HepG2 (cell line): ENCODE data around the gene ASB9. TPM values are rescaled to one million over a fixed set of nuclear protein-coding genes. Genes with fewer than 3 reads are reported as not detected.

Source experiments
- ATAC-seq: fragments of 200-7000 bp; cut with Tn5 transposase; 3 replicates; pipeline ENCODE4 v1.9.1; 2020; ENCODE audit warnings: mild to moderate bottlenecking, moderate library complexity
- BruUV-seq: library from RNA; stranded (reverse); fragments of 400-500 nt; replicated peaks from 2 replicates; lab custom pipeline; 2021; lab: Mats Ljungman, UMichigan
- CTCF ChIA-PET: fragments of 300-600 bp; formaldehyde crosslinking; extraction: SDS; loops from one replicate; lab custom pipeline; 2021; ENCODE audit warnings: low total read pairs, inconsistent platforms, low intra/inter-chr PET ratio; lab: Yijun Ruan, JAX
- POLR2A ChIA-PET: fragments of 350-600 bp; sonication (Branson Sonifier 250); formaldehyde crosslinking; loops from one replicate; lab custom pipeline; 2020; ENCODE audit warnings: antibody characterized with exemption, inconsistent platforms; lab: Yijun Ruan, JAX
- DNase-seq: peaks from one replicate; pipeline ENCODE4 v3.0.0-alpha.2; 2015; ENCODE audit warnings: low spot score
- FAIRE-seq: peaks from 3 replicates; lab custom pipeline; 2011; peaks lifted over from hg19 to GRCh38; lab: Jason Lieb, UNC
- H2AFZ ChIP-seq: one replicate; pipeline ENCODE4 v1.6.1; 2011; ENCODE audit warnings: low read length, inconsistent platforms
- H3K27ac ChIP-seq: fragments of 300-600 bp; 3 replicates; pipeline ENCODE4 v1.8.0; 2011; ENCODE audit warnings: mixed run types, mild to moderate bottlenecking, mixed read lengths, low read length, inconsistent platforms; ENCODE audit not compliant: insufficient read depth; ENCODE audit errors: extremely low read length
- H3K27me3 ChIP-seq, 2 experiments: fragments of 200-600 bp in 1 of 2; 2 replicates in 1 of 2; 3 replicates in 1 of 2; pipeline versions ENCODE4 v1.6.0 to v1.8.0; 2011; ENCODE audit warnings: low read length in 2 of 2, mild to moderate bottlenecking in 2 of 2, moderate library complexity in 2 of 2, inconsistent platforms in 1 of 2; ENCODE audit not compliant: insufficient read depth in 2 of 2, control insufficient read depth in 1 of 2
- H3K36me3 ChIP-seq, 2 experiments: fragments of 200-600 bp in 1 of 2; replicated peaks in 1 of 2; 2 replicates in 1 of 2; 3 replicates in 1 of 2; pipeline versions ENCODE4 v1.5.1 to v1.8.0; 2011; ENCODE audit warnings: low read length in 2 of 2, inconsistent platforms in 1 of 2; ENCODE audit not compliant: insufficient read depth in 2 of 2, control insufficient read depth in 1 of 2
- H3K4me1 ChIP-seq: 2 replicates; pipeline ENCODE4 v1.5.1; 2012; ENCODE audit warnings: low read length, inconsistent platforms; ENCODE audit not compliant: insufficient read depth
- H3K4me2 ChIP-seq: 2 replicates; pipeline ENCODE4 v1.6.0; 2011; ENCODE audit warnings: low read depth, low read length, inconsistent platforms
- H3K4me3 ChIP-seq, 3 experiments: fragments of 200-600 bp in 1 of 3; sonication (generic), shearing (Covaris generic) in 1 of 3; replicated peaks in 1 of 3; 2 replicates each; pipeline ENCODE4 v1.5.1; 2011 to 2016; ENCODE audit warnings: low read length in 3 of 3, inconsistent platforms in 2 of 3, low read depth in 2 of 3, mild to moderate bottlenecking in 2 of 3, control low read depth in 1 of 3, mixed read lengths in 1 of 3; ENCODE audit not compliant: insufficient read depth in 1 of 3
- H3K79me2 ChIP-seq: one replicate; pipeline ENCODE4 v1.6.1; 2011; ENCODE audit warnings: low read length, inconsistent platforms; ENCODE audit not compliant: insufficient read depth
- H3K9ac ChIP-seq: 2 replicates; pipeline ENCODE4 v1.6.0; 2011; ENCODE audit warnings: mild to moderate bottlenecking, low read depth, low read length, inconsistent platforms; ENCODE audit not compliant: insufficient read depth
- H3K9me3 ChIP-seq: 2 replicates; pipeline ENCODE4 v1.5.1; 2012; ENCODE audit warnings: mild to moderate bottlenecking, low read length
- H4K20me1 ChIP-seq: 2 replicates; pipeline ENCODE4 v1.6.0; 2011; ENCODE audit warnings: inconsistent platforms, mild to moderate bottlenecking, low read length, moderate library complexity; ENCODE audit not compliant: insufficient read depth
- BHLHE40 ChIP-seq: IDR thresholded peaks from 2 replicates; pipeline ENCODE4 v1.6.1; 2011; ENCODE audit warnings: low read length, improper control_type of control experiment
- BRF2 ChIP-seq: sonication (generic); formaldehyde crosslinking; IDR thresholded peaks from 2 replicates; pipeline ENCODE4 v1.8.1; 2022; ENCODE audit warnings: mild to moderate bottlenecking, missing genetic modification reagents
- CBX1 ChIP-seq: IDR thresholded peaks from one replicate; pipeline ENCODE4 v1.6.1; 2016; ENCODE audit warnings: antibody characterized with exemption, low read depth
- DR1 ChIP-seq: sonication (generic); formaldehyde crosslinking; IDR thresholded peaks from 2 replicates; pipeline ENCODE4 v1.8.0; 2021; ENCODE audit warnings: mild to moderate bottlenecking, missing genetic modification reagents, inconsistent platforms
- GFI1 ChIP-seq: sonication (generic); formaldehyde crosslinking; IDR thresholded peaks from 2 replicates; pipeline ENCODE4 v1.5.0; 2020; ENCODE audit warnings: missing genetic modification reagents, mild to moderate bottlenecking, borderline replicate concordance
- GPN1 ChIP-seq: sonication (generic); formaldehyde crosslinking; IDR thresholded peaks from 2 replicates; pipeline ENCODE4 v1.5.1; 2020; ENCODE audit warnings: missing genetic modification reagents, borderline replicate concordance
- HOXA7 ChIP-seq: sonication (generic); formaldehyde crosslinking; IDR thresholded peaks from 2 replicates; pipeline ENCODE4 v1.8.1; 2022; ENCODE audit warnings: mild to moderate bottlenecking, missing genetic modification reagents, moderate library complexity
- MBD4 ChIP-seq: IDR thresholded peaks from 2 replicates; pipeline ENCODE4 v1.6.1; 2012; ENCODE audit warnings: low read length, inconsistent platforms, borderline replicate concordance
- MXD3 ChIP-seq: IDR thresholded peaks from 2 replicates; pipeline ENCODE4 v1.6.1; 2016; ENCODE audit warnings: mild to moderate bottlenecking, missing biosample characterization, missing genetic modification reagents
- PTBP1 ChIP-seq: fragments of 200-400 bp; formaldehyde crosslinking; IDR thresholded peaks from 2 replicates; pipeline ENCODE4 v1.6.1; 2018; ENCODE audit warnings: low read length, low read depth; ENCODE audit not compliant: poor library complexity, severe bottlenecking
- SALL2 ChIP-seq: sonication (generic); formaldehyde crosslinking; IDR thresholded peaks from 2 replicates; pipeline ENCODE4 v1.8.1; 2023; ENCODE audit warnings: mild to moderate bottlenecking, missing genetic modification reagents, inconsistent platforms
- ZBTB4 ChIP-seq: sonication (generic); formaldehyde crosslinking; IDR thresholded peaks from 2 replicates; pipeline ENCODE4 v1.4.0; 2020; ENCODE audit warnings: missing genetic modification reagents, mild to moderate bottlenecking, borderline replicate concordance
- ZNF138 ChIP-seq: sonication (generic); formaldehyde crosslinking; IDR thresholded peaks from 2 replicates; pipeline ENCODE4 v1.5.0; 2020; ENCODE audit warnings: mild to moderate bottlenecking, low read depth, missing genetic modification reagents
- ZNF350 ChIP-seq: sonication (generic); formaldehyde crosslinking; IDR thresholded peaks from 2 replicates; pipeline ENCODE4 v1.4.0; 2020; ENCODE audit warnings: mild to moderate bottlenecking, low read depth, missing genetic modification reagents, borderline replicate concordance
- ZNF564 ChIP-seq: sonication (generic); formaldehyde crosslinking; IDR thresholded peaks from 2 replicates; pipeline ENCODE4 v1.8.1; 2023; ENCODE audit warnings: mild to moderate bottlenecking, missing genetic modification reagents
- ZNF883 ChIP-seq: sonication (generic); formaldehyde crosslinking; IDR thresholded peaks from 2 replicates; pipeline ENCODE4 v1.5.1; 2020; ENCODE audit warnings: mild to moderate bottlenecking, missing genetic modification reagents; ENCODE audit errors: not compliant biosample characterization
- WGBS: methylation state at CpG from one replicate; pipeline ENCODE4 v1.1.6; 2017; ENCODE audit warnings: low lambda C conversion rate; 5-methylcytosine and 5-hydroxymethylcytosine counted together
- in situ Hi-C: cut with HindIII; loops from 2 replicates; pipeline ENCODE4 v1.10.0; 2017; ENCODE audit warnings: low pct_unique_long_range_greater_than_20kb; ENCODE audit not compliant: extremely low pct_ligation_motif_present
- intact Hi-C: fragments of 100-400 bp; cut with micrococcal nuclease; formaldehyde crosslinking; loops from one replicate; pipeline ENCODE4 v1.10.0; 2022; ENCODE audit not compliant: unreplicated experiment
- polyA plus RNA-seq, 8 experiments: library from polyadenylated mRNA; depleted of rRNA in 3 of 8; stranded (reverse) in 7 of 8; unstranded in 1 of 8; fragments of >200 nt; fragmentation: Illumina TruSeq in 4 of 8; extraction: Trizol in 4 of 8; gene quantifications; 2 replicates each; pipeline versions ENCODE4 v1.2.1 to v1.2.3, GENCODE V29; 2011 to 2016; ENCODE audit warnings: low read depth in 4 of 8, missing spikeins in 1 of 8, mixed read lengths in 1 of 8; ENCODE audit not compliant: insufficient read depth in 1 of 8
- total RNA-seq, 5 experiments: library from RNA; depleted of rRNA; stranded (reverse); fragments of >200 nt; fragmentation: Illumina TruSeq; extraction: Trizol; gene quantifications; 2 replicates each; pipeline ENCODE4 v1.2.3, GENCODE V29; 2016; ENCODE audit warnings: low read depth in 1 of 5

The ASB9 gene
- total and polyA plus RNA-seq, 2 of the 13 experiments (the other 11 are each of a cell fraction or from before 2014, with no cell fraction given) = 4.2 to 13.8 TPM

GRCh38 chrX:15311119-15311518, 41.2 kb upstream of the ASB9 start:
- Histone ChIP-seq H3K36me3 (no peaks in the 10 kb centered on the region), H3K9ac (no peak overlapping the region), H4K20me1 (no peaks in the 10 kb centered on the region), H3K79me2 (no peaks in the 10 kb centered on the region), H2AFZ (no peak overlapping the region), H3K4me3 (no peak overlapping the region), H3K27me3 (no peaks in the 10 kb centered on the region), H3K4me2 (no peak overlapping the region), H3K27ac (no peak overlapping the region), H3K4me1 (no peaks in the 10 kb centered on the region), H3K9me3 (no peaks in the 10 kb centered on the region)
- ChIA-PET POLR2A (no interaction called here), CTCF (no interaction called here)
- DNase-seq (no peak), ATAC-seq (no peak), FAIRE-seq (no peak)
- in situ Hi-C loops = no loop called here
- TF ChIP-seq GPN1 (no peak), MBD4 (no peak), BRF2 (CRISPR knock-in tag) (no peak), HOXA7 (CRISPR knock-in tag) (no peak), ZNF883 (CRISPR knock-in tag) (no peak)
- intact Hi-C loops = no loop called here
- 36% methylated on average over 3 of the region's 3 CpGs for WGBS
- BruUV-seq = no TSS peak

- ATAC-seq = no peak
- TF ChIP-seq ZNF564 (CRISPR knock-in tag) (no peak), ZNF350 (CRISPR knock-in tag) (no peak), PTBP1 (no peak), ZBTB4 (CRISPR knock-in tag) (no peak), CBX1 (no peak), ZNF138 (no peak), MXD3 (CRISPR knock-in tag) (no peak), SALL2 (no peak), BHLHE40 (no peak), DR1 (no peak), GFI1 (CRISPR knock-in tag) (no peak)
These were observed 40.2 kb upstream of the ASB9 start for GRCh38 chrX:15310117-15310516.

More at GRCh38 chrX:15310117-15310516, 40.2 kb upstream of the ASB9 start:
- no peak overlapping the region for H3K4me3 ChIP-seq
- intact Hi-C loops (no loop called here), in situ Hi-C loops (no loop called here)
- H3K79me2 ChIP-seq = no peaks in the 10 kb centered on the region
- no peak overlapping the region for H3K27ac ChIP-seq
- 42% methylated on average over 3 of the region's 3 CpGs for WGBS
- H3K4me2 ChIP-seq = no peak overlapping the region
- H3K4me1 ChIP-seq = no peaks in the 10 kb centered on the region
- H4K20me1 ChIP-seq = no peaks in the 10 kb centered on the region
- FAIRE-seq = no peak
- no peak overlapping the region for H3K9ac ChIP-seq
- H2AFZ ChIP-seq = no peak overlapping the region
- H3K27me3 ChIP-seq = no peaks in the 10 kb centered on the region
- DNase-seq = no peak
- ChIA-PET CTCF (no interaction called here), POLR2A (no interaction called here)
- H3K36me3 ChIP-seq = no peaks in the 10 kb centered on the region
- no peaks in the 10 kb centered on the region for H3K9me3 ChIP-seq
- BruUV-seq = no TSS peak
